ENCODE results near the gene HACD1. TPM values are rescaled to one million over a fixed set of nuclear protein-coding genes. Genes with fewer than 3 reads are reported as not detected.

The HACD1 gene
- total RNA-seq, 4 donors from 2014 or later = 6.1 to 9.3 (median 7.5) TPM

DNA sequence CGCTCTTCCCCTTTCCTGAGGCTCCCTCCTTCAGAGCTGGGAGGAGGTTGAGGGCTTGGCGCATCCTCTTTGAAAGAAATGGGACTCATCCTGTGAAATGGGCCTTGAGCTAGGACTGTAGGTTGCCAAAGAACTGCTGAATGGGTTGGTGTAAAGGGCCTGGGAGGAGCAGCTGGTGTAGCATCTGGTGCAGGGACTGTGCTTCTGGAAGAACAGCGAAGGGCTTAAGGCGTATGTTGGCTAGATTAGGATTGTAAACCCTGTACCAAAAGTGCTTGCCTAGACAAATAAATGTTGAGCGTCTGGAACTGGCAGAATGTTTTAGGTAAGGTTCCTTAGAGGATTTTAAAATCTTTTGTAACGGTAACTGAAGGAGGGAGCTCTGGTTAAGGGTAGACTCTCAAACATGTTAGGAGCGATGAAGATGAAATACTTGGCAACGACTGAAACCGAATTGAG is 27.3 kb upstream of the HACD1 start:
- TF ChIP-seq, protein P1, sequence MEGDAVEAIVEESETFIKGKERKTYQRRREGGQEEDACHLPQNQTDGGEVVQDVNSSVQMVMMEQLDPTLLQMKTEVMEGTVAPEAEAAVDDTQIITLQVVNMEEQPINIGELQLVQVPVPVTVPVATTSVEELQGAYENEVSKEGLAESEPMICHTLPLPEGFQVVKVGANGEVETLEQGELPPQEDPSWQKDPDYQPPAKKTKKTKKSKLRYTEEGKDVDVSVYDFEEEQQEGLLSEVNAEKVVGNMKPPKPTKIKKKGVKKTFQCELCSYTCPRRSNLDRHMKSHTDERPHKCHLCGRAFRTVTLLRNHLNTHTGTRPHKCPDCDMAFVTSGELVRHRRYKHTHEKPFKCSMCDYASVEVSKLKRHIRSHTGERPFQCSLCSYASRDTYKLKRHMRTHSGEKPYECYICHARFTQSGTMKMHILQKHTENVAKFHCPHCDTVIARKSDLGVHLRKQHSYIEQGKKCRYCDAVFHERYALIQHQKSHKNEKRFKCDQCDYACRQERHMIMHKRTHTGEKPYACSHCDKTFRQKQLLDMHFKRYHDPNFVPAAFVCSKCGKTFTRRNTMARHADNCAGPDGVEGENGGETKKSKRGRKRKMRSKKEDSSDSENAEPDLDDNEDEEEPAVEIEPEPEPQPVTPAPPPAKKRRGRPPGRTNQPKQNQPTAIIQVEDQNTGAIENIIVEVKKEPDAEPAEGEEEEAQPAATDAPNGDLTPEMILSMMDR (IDR thresholded peaks at IDR 0.05) = no peak
- TF ChIP-seq POLR2A (IDR thresholded peaks at IDR 0.05) (no peak), EP300 (IDR thresholded peaks at IDR 0.05) (no peak)
- peaks cover 0 to 5% (median 0%) of the 10 kb centered on the region in 4 donors for H3K9me3 ChIP-seq
- H3K4me1 ChIP-seq = peaks cover 0 to 58% (median 25%) of the 10 kb centered on the region in 4 donors
- 0 to 1% methylated on average over 9 of the region's 9 CpGs for WGBS, 2 donors
- H3K27me3 ChIP-seq = no peaks in the 10 kb centered on the region
- H3K4me3 ChIP-seq = peak overlapping the region; percentile 78 to 83 (median 80)
- H3K27ac ChIP-seq = peak overlapping the region; percentile 92 to 98 (median 96)
- no peak for DNase-seq (ENCODE audit: low spot score in 2 of 2)
- H3K36me3 ChIP-seq = peaks cover 0 to 13% (median 0%) of the 10 kb centered on the region in 3 donors

DNA sequence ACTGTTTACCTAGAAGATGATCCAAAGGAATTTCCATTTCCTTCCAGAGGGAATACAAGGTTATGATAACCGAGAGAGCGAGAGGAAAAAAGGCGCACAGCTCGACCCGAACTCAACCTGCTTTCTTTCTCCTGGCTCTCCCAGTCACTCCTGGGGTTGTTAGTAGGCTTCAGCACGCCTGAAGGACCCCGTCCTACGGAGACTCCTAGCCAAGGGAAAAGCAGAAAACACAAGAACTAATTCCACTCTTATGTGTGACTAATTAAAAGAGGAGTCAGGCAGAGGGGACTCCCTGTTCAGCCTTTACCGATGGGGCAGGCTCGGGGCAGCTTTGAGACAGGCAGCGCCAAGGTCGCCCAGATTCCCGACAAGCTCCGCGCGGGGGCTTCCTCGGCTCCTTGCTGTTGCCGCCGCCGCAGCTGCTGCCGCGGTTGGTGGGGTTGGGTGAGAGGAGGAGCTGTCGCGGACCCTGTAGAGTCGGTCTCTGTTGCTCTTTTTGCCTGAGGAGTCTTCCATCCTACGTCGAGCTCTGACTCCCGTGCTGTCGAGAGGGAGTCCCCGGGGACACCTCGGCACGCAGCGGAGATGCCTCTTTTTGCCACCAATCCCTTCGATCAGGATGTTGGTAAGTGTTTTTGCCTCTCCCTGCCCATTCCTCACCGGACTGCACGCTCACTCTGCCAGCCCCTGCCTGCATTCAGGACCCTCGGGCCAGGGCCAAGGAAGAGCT is 26.7 kb upstream of the HACD1 start, which contains the start of gene STAM:
TSS of gene STAM (plus strand) at position 397 of the 730 bp plus-strand sequence. CDS start at position 586, 189 bp downstream.
- Histone ChIP-seq H3K27me3 (no peaks in the 10 kb centered on the region), H3K4me3 (peak within 1 kb of the TSS; percentile 78 to 83 (median 80)), H3K27ac (peak within 1 kb of the TSS; percentile 92 to 98 (median 96)), H3K9me3 (peaks cover 0 to 5% (median 0%) of the 10 kb centered on the region in 4 donors), H3K36me3 (peaks cover 0 to 12% (median 0%) of the 10 kb centered on the region in 3 donors), H3K4me1 (peaks cover 0 to 52% (median 25%) of the 10 kb centered on the region in 4 donors)
- TF ChIP-seq, protein P1 (IDR thresholded peaks at IDR 0.05) = peak in 1 of 5 experiments; percentile 41
- TF ChIP-seq EP300 (IDR thresholded peaks at IDR 0.05) (peak in 1 of 2 donors; percentile 92), POLR2A (IDR thresholded peaks at IDR 0.05) (peak in 1 of 2 donors; percentile 60)
- 0 to 1% methylated on average over 19 to 37 of the region's 37 CpGs for WGBS, 2 donors
- DNase-seq (ENCODE audit: low spot score in 2 of 2) = peak; percentile 73 to 85

DNA sequence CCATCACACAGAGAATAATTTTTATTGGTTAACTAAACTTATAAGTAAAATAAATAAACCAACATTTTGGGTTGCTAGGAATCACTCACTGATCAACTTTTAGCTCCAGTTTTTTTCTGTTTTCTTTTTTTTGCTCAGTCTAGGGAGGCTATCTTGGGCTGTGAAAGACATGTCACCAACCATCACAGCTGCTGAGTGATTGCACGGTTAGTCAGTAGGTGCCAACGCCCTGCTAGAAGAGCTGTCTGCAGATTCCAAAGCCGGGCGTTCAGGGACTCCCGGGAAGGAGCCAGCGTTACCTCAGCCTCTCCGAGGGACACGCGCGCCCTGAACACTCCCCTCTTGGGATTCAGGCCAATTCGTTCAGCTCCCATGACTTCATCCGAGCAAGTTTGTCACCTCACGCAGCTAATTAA is 26.2 kb upstream of the HACD1 start:
- peak in 1 of 2 donors; percentile 18 for DNase-seq (ENCODE audit: low spot score in 2 of 2)
- peaks cover 0 to 6% (median 0%) of the 10 kb centered on the region in 3 donors for H3K36me3 ChIP-seq

DNA sequence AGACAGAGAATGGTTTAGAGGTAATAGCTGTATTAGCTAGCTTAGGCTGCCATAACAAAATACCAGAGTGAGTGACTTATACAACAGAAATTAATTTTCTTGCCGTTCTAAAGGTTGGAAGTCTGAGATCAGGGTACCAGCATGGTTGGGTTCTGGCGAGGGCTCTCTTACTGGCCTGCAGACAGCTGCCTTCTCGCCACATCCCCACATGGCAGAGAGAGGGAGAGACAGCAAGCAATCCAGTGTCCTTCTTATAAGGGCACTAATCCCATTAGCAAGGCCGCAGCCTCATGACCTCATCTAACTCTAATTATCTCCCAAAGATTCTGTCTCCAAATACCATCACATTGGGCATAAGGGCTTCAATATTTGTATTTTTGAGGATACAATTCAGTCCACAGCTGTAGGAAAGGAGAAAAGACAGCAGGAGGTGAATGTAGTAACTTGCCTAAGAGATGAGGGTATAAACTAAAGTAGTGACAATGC is 23.2 kb upstream of the HACD1 start:
- Histone ChIP-seq H3K27ac (no peak overlapping the region), H3K27me3 (no peaks in the 10 kb centered on the region), H3K4me1 (peaks cover 0 to 19% (median 11%) of the 10 kb centered on the region in 4 donors), H3K9me3 (peaks cover 0 to 5% (median 0%) of the 10 kb centered on the region in 4 donors), H3K4me3 (no peak overlapping the region), H3K36me3 (peaks cover 0 to 4% (median 0%) of the 10 kb centered on the region in 3 donors)
- WGBS, 2 donors = 96 to 98% methylated on average over 4 of the region's 4 CpGs
- DNase-seq (ENCODE audit: low spot score in 2 of 2) = no peak
- TF ChIP-seq EP300 (IDR thresholded peaks at IDR 0.05) = no peak
- TF ChIP-seq POLR2A (IDR thresholded peaks at IDR 0.05) = no peak
- TF ChIP-seq, protein P1 (IDR thresholded peaks at IDR 0.05) = no peak

More for the DNA sequence above, 26.2 kb upstream of the HACD1 start:
- H3K4me3 ChIP-seq = peak overlapping the region; percentile 78 to 83 (median 80)
- H3K4me1 ChIP-seq = peaks cover 0 to 49% (median 25%) of the 10 kb centered on the region in 4 donors
- peaks cover 0 to 5% (median 0%) of the 10 kb centered on the region in 4 donors for H3K9me3 ChIP-seq
- WGBS, 2 donors = 0 to 1% methylated on average over 13 of the region's 13 CpGs
- peak overlapping the region; percentile 92 to 98 (median 96) for H3K27ac ChIP-seq
- no peaks in the 10 kb centered on the region for H3K27me3 ChIP-seq
- TF ChIP-seq, protein P1 (IDR thresholded peaks at IDR 0.05) = no peak
- TF ChIP-seq EP300 (IDR thresholded peaks at IDR 0.05) = no peak
- TF ChIP-seq POLR2A (IDR thresholded peaks at IDR 0.05) = no peak

Data from tibial nerve (tissue), 4 donors.